Fibroblast of skin of abdomen (primary cell): ENCODE results near the gene MYO3B.
"Not testable (repeated sequence)": the region's sequence is repeated elsewhere in the genome, so short reads cannot be mapped to it uniquely, and the experiment has no call there.

Source experiments
- DNase-seq: peaks from one replicate; pipeline ENCODE4 v3.0.0-alpha.2; 2013

MYO3B gene

DNA sequence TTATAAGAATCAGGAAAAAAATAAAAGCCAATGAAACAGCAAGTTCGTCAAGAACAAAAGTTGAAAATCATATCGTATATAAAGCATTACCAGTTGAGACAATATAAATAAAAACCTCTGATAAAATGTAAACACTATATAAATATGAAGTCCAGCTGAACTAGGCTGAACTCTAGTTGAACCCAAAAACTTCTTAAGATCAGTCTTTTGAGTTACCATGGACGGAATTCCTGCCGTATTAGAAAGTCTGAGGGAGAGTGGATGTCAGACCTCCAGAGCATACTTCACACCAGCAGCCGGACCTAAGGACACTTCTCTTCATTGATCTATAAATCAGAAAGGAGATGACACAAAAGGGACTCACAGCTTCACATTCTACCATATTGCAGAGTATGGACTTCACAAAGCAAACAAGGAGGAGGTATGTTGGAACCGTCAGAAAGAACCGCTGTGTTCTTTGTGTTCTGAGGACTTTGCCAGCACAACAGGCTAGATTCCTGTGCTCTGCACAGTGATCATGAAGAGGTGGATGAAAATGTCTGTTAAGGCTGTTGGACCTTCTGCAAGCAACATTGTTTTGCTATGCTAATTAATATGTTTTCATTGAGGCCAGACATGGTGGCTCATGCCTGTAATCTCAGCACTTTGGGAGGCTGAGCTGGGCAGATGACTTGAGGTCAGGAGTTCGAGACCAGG lies 469.9 kb downstream of the MYO3B start:
- no peak for DNase-seq

DNA sequence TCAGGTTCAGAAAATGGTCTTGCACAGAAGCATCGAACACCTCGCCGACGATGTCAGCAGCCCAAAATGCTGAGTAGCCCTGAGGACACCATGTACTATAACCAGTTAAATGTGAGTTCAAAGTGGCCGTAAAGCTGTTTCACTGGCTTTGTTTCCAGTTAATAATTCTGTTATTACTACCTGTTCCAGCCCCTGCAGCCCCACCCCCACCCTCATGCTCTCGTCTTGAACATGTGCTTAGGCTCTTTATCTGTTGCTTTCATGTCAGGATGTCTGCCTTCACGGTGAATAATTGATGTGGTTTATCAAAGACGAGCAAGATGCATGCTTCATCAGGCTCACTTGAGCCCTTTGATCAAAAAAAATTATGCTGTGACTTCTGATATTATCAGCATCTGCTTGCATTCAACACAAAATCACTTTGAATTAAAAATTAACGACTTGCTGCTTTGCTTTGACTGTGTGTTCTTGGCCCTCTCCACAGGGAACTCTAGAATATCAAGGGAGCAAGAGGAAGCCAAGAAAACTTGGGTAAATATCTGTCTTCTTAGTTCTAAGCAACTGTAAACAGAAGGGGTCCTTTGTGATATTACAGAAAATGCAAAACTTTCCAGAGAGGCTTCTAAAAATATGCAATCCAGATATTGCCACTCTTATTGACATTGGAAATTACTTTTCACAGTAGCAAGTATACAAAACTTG lies 473.8 kb downstream of the MYO3B start:
- no peak for DNase-seq

DNA sequence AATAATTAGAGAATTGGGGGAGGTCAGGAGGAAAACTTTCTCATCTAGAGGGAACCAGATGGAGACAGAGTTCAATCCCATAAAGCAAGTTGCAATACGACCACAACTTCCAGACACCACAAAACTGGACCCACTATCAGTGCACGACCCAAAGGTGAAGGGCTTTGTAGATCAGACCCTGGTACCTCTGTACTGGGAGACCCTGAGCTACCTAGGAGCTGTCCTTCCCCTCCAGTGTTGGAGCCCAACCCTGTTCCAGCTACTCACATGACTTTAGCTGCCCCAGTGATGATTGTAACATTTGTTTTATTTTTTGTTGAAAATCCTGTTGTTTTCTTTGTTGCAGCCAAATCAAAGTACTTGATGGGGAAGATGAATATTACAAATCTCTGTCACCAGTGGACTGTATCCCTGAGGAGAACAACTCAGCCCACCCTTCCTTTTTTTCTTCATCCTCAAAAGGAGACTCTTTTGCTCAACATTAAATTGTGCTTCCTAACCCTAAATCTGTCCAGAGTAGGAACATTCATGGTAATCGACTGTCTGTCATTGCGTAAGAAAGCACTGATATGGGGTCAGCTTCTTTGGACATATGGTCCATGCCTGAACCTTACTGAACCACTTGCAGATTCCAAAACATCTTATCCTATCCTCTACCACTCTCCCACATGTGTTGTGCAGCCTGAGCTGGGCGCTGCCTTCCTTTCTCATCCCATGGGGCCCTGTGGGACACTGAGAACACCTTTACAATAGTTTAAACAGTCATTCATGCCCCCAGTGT lies 474.9 kb downstream of the MYO3B start:
- DNase-seq: no peak

DNA sequence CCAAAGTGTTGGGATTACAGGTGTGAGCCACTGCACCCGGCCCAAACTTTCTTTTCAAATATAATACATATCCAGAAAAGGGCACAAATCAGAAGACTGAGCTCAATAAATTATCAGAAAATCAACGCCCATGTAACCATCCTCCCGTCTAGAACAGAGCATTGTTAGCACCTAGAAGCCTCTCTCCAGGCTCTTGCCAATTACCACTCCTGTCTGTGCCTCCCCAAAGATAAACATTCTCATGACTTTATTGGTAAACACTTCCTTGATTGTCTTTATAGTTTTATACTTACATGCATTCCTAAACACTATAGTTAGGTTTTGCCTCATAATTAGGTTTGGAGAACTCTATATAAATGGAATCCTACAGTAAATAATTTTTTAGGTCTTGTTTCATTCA lies 478.7 kb downstream of the MYO3B start:
- DNase-seq: no peak

DNA sequence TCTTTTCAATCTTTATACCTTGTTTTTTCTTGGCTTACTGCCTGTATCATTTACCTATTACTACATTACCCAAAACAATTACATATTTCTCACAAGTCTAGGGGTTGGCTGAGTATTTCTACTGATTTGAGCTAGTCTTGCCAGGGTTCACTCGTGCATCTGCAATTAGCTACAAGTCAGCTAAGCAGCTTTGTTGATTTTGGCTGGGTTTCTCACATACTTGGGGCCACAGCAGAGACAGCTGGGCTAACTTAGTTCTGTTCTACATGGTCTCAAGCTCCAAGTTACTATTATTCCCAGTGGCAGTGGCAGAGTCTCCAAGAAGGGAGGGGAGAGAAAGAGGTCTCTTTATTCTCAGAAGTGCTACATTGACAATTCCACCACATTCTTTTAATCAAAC lies 482.5 kb downstream of the MYO3B start:
- DNase-seq: peak; percentile 24

DNA sequence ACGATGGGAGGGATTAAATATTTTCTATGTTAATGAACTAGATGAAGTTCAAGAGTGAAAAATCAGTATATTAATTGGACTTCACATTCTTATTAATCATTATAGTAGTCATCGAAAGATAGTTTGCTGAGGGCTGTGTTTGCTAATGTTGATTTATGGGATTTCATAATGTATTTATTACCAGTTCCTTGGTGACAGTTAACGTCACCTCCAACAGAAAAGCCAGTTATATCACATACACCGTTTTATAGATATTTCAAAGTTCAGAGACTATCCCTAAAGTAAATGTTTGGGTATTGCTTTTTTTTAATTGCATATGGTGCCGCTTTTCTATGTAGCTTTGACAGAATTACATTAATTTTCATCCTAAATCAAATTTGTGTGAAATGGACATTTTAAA lies 487.8 kb downstream of the MYO3B start:
- DNase-seq: no peak

DNA sequence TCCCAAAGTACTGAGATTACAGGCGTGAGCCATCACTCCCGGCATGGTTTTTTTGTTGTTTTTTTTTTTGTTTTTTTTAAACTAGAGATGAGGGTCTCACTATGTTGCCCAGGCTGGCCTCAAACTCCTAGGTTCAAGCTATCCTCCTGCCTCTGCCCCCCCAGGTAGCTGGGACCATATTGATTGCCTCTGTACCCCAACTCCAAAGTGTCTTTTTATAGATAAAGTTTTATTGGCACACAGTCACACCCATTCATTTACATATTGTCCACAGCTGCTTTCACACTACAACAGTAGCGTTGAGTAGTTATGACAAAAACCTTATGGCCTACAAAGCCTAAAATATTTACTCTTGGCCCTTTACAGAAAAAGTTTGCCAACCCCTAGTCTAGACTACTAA lies 492.0 kb downstream of the MYO3B start:
- no peak for DNase-seq

DNA sequence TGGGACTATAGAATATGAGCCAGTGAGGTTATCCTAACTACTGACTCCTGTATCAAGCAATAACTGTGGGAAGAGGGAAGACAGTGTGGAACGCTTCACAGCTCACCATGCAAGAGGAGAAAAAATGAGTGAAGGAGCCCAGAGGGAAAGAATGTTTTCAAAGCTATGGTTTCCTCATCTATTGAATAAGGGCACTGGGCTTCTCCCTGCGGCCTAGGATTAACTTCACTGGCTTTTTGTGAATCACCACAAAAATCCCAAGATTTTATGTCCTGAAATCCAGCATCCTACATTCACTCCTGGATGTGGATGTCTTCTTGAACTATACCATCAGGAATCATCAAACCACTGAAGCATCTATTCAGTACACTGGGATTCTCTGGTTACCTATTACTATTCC lies 492.7 kb downstream of the MYO3B start:
- DNase-seq: no peak

DNA sequence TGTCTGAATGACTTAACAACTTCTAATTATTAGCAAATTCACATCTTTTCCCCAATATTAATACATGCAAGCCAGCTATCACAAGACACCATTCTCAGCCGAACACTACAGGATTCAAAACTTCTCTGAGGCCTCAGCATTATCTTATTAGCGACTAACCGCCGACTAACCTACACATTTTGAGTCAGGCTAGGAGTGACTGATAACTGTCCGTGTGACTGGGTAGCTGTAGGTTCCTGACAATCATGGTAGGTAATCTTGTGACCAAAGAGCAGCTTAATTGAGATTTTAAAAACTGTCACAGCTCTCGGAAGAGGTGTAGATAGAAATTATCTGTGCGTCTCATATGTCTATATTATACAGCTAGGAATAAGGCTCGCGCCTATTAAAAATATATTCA lies 493.1 kb downstream of the MYO3B start:
- DNase-seq: no peak

DNA sequence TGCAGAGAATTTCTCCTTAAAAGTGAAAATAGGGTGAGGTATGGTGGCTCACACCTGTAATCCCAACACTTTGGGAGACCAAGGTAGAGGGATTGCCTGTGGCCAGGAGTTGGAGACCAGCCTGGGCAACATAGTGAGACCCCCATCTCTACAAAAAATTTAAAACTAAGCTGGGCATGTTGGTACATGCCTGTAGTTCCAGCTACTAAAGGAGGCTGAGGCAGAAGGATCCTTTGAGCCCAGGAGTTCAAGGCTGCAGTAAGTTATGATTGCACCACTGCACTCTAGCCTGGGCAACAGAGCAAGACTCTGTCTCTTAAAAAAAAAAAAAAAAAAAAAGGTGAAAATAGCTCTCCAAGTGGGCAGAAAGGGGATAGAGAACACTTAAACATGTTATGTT lies 496.3 kb downstream of the MYO3B start:
- DNase-seq: not testable (repeated sequence)

DNA sequence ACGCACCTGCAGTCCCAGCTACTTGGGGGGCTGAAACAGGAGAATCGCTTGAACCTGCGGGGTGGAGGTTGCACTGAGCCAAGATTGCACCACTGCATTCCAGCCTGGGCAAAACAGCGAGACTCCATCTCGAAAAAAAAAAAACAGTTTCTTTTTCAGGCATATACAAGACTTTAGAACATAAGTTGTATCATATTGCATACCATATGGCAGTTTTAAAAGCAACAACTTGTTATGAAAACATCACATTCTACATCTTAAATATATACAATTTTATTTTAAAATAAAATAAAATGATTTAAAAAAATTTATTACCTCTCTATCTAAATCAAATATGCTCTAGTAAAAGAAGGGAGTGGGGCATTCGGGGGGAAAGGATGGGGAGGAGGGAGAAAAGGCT lies 497.8 kb downstream of the MYO3B start:
- no peak for DNase-seq

DNA sequence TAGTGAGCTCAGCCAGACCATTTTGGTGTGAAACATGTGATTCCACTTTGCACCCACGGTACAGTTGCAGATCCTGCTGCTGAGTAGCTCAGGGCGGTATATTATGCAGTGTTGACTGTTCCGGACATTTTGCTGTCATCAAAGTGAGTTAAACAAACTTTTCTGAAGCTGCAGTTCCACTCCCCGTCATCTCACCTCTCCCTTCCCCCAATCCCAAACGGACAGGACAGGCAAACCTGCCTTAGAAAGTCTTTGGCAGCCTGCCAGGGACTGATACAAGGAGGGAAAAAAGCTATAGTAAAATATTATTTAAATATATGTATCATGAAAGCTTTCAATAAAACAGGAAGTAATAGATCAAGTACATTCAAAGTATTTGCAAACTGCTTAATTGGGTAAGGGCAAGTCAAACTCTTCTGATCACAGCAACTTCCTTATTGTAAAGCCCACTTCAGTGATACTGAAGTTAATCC lies 501.7 kb downstream of the MYO3B start:
- DNase-seq: no peak

DNA sequence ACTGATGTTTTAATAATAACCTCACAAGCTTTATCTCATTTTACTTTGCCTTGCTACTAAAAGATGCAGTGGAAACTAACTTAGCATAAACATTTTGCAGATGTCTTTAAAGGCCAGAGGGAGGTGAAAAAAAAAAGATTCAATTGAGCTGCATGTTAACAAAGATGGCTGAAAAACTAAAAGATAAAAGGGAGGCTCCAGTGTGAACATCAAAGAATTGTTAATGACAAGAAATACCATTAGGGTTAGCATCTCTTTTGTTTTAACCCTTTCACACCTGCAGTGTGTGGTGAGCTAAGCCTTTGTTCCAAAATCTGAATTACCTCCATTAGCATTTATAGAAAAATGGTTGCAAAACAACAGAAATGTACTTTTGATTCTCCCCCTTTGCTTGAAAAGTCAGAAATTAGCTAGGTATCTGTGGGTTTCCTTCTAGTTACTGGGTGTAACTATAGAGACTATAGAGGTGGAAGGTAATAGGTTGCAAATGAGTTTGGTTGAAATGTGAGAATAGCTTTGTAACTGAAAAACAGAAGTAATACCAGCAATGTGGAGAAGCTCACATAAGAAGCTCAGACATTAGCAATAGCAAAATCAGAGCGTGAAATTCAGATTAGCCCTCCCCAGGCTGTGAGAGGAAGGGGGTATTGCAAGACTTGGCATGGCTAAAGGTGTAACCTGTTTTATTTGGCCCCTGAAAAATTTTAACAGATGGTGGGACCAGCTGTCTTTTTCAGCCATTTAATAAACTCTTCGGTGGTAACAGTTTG lies 502.4 kb downstream of the MYO3B start:
- no peak for DNase-seq

DNA sequence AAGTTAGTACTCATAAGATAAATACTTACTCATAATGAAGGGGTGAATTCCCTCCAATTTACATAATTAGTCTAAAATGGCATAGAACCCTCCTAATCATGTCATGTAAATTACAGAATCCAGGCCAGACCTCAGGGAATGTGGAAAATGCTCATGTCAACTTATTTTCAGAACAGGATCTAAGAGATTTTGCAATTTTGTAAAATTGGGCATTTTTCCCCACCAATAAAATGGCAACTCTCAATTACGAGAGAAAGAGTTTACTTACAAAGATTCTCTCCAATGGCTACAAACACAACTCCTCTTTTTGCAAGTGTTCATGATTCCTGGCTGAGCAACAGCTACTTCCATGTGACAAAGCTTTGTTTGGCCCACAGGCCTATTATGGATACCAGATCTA lies 503.4 kb downstream of the MYO3B start:
- DNase-seq: no peak

DNA sequence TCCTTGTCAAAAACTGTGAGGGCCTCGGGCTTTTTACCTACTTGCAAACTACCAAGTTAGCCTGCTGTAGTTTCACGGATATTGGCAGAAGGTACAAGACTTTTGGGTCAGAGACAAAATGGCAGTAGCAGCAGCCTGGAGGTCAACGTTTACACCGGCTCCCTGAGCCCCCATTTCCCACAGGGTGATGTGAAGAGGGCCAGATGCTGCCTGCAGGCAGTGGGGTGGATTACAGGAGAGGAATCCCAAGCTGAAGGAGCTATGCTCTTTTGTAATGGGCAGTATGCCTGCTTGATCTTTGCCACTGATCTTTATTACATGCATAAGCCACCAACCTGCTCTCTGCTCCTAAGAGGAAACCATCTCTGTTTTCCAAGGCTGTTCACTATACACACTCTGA lies 507.6 kb downstream of the MYO3B start:
- DNase-seq: no peak

DNA sequence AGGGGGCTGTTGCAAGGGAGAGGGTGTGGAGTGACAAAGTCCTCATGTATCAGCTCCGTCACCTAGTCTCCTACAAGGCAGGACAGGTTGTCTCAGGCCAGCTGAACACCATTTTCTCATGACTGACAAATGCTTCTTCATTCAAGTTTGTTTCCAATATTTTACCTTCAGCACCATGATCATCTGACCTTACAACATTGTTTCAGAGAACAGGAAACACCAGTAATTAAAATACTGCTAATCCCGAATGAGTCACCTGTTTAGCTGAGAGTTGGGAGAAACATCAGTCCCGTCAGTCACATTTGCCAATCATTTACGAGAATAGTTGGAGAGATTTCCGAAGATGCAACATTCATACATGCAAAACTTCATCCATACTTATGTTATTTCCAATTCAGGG lies 511.5 kb downstream of the MYO3B start:
- DNase-seq: no peak

DNA sequence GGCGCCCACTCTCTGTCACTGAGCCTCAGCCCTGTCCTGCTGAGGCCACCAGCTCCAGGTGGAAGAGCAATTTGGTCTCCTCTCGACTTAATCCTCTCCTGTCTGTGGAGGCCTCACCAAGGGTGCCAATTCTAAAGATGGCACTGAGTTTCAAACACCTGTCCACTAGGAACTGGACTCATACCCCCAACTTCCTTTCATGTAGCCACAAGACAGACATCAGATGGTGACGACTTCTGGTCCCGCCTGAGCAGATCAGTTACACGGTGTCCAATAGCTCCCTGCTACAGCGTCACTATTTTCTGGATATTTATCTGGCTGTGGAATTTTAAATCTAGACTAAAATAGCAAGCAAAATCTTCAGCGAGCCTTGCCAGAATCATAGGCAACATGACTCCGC lies 512.7 kb downstream of the MYO3B start:
- no peak for DNase-seq

DNA sequence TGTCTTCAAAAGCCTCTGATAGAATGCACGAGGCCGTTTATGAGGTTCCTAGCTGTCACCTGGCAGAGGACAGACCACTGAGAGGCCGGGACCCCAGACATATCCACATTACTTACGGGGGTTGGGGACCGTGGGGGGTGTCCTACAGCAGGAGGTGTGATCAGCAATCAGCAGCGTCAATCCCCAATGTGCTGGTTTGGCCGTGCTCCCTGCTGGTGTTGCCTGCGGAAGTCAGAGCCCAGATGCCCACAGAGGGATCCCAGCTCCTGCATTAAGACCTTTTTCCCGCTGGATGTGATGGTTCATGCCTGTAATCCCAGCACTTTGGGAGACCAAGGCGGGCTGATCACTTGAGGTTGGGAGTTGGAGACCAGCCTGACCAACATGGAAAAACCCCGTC lies 516.4 kb downstream of the MYO3B start:
- DNase-seq: no peak

DNA sequence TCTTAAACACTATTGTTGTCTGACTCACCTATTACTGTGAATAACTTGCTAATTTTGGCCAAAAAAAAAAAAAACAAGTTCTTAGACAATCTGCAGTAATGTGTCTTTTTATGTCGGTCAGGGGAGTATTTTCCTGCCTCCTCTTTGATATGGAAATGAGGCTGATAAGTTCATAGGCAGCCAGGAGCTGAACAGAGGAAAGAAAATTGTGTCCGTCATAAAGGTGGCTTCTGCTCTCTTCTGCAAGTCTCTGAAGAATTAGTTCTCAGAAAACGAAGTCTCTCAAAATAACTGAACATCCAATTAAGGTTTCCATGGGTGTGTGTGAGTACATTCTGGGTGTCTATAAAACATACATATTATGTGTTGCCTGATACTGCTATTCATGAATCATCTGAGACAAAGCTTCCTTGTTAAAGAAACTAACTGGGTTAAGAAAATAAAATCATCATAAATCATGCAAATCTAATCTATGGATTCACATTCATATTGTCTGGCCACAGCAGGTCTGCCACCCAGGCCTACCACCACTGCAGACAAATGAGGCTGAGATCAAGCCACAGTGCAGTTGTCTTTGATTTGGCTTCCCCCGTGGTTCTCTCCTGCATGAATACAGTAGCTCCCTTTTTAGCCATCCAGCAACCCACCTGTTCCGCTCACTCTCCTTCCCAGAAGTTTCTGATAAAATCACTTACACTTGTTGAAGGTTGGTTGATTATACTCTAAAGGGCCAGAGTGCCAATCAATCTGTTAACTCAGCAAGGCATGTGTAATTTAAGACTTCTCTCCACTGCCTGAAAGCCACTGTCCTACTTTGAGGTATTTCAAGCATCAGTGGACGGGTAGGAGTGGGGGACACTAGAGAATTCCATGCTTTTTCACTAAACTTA lies 517.8 kb downstream of the MYO3B start:
- no peak for DNase-seq

DNA sequence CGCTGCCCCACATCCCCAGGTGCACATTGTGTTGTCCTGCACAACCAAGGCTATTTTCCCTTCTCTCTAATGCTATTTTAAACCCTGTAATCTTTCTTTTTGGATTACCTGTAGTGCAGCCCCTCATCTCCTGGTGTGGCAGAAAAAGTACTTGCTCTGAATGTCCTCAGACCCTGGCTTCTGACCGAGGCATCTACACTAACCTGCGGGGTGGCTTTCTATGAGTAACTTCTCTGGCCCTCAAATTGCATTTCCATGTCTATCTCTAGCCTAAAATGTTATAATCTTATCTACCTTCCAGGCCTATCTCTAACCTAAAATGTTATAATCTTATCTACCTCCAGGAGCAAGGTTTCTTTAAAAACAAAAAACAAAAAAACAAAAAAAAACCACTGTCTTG lies 519.0 kb downstream of the MYO3B start:
- no peak for DNase-seq

DNA sequence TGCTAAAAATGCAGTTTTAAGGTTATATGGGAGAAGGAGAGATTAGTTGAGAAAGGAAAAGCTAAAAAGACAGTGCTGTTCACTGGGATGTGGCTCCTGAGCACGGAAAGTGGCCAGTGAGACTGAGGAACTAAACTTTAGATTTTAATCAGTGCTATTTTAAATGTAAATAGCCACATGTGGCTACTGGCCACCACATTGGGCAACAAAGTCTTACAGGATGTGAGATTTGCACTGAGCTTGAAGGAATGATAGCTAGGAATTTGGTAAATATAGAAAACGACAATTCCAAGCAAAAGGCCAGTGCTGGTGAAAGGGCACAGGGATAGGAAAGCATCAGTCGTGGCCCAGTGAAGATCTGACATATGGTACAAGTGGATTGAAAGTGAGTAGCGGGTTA lies 523.1 kb downstream of the MYO3B start:
- DNase-seq: no peak
